IPS-15b (cell line): ENCODE measurements around the gene TWNK.

Source experiments
- H3K27me3 ChIP-seq: one replicate; pipeline ENCODE4 v1.6.1; 2013; ENCODE audit warnings: low read length; ENCODE audit not compliant: control insufficient read depth, insufficient read depth
- H3K36me3 ChIP-seq: one replicate; pipeline ENCODE4 v1.6.1; 2013; ENCODE audit warnings: low read length; ENCODE audit not compliant: control insufficient read depth, insufficient read depth
- H3K4me1 ChIP-seq: one replicate; pipeline ENCODE4 v1.6.1; 2013; ENCODE audit warnings: mild to moderate bottlenecking, low read length; ENCODE audit not compliant: control insufficient read depth, insufficient read depth
- H3K4me3 ChIP-seq: one replicate; pipeline ENCODE4 v1.5.1; 2013; ENCODE audit warnings: low read depth, low read length
- H3K9ac ChIP-seq: one replicate; pipeline ENCODE4 v1.6.1; 2013; ENCODE audit warnings: low read depth, mild to moderate bottlenecking, low read length
- H3K9me3 ChIP-seq: one replicate; pipeline ENCODE4 v1.6.1; 2013; ENCODE audit warnings: mild to moderate bottlenecking, low read length; ENCODE audit not compliant: control insufficient read depth, insufficient read depth

Gene TWNK

DNA sequence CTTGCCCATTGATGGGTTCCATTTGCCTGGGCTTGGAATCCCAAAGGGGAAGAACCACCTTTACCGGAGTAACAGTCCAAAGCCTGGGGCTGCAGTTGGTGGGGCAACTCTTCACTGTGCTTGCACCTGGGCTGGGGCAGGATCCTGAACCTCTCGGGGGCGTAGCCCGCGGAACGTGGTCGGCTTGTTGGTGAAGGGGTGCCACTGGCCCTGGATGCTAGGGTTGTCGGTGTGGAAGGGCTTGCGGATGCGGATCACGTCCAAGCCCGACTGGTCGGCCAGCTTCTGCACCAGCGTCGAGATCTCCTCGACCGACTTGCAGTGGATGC lies 756 bp upstream of the TWNK start:
- Histone ChIP-seq H3K9ac (peak overlapping the region; percentile 92), H3K4me1 (no peaks in the 10 kb centered on the region), H3K9me3 (no peaks in the 10 kb centered on the region), H3K27me3 (no peaks in the 10 kb centered on the region), H3K36me3 (peaks cover 29% of the 10 kb centered on the region), H3K4me3 (peak overlapping the region; percentile 99)

DNA sequence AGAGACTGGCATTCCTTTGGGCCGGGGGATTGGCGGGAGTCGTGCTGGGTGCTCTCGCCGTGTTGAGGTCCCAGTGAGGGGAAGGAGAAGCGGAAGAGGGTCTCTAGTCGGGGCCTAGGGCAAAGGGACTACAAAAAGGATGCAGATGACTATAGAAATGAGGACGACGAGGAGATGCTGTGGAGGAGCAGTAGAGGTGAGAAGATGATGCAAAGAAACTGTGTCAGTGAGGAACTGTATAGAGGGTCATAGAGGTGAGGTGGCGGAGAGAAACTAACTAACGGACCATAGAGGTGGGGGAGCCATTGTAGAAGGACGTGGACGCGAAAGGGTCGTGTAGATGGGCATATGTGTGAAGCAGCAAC lies 324 bp downstream of the TWNK start:
- H3K27me3 ChIP-seq, result no peaks in the 10 kb centered on the region
- peak overlapping the region; percentile 92 for H3K9ac ChIP-seq
- H3K4me3 ChIP-seq, result peak overlapping the region; percentile 99
- peaks cover 32% of the 10 kb centered on the region for H3K36me3 ChIP-seq
- H3K4me1 ChIP-seq, result no peaks in the 10 kb centered on the region
- no peaks in the 10 kb centered on the region for H3K9me3 ChIP-seq

DNA sequence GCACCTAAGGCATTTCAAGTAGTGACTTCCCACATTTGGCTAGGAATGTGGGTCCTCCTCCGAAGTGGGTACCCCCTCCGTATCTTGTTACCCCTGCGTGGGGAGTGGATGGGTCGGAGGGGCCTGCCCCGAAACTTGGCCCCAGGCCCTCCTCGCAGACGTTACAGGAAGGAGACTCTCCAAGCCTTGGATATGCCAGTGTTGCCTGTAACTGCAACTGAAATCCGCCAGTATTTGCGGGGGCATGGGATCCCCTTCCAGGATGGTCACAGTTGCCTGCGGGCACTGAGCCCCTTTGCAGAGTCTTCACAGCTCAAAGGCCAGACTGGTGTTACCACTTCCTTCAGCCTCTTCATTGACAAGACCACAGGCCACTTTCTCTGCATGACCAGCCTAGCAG lies 823 bp downstream of the TWNK start:
- peaks cover 32% of the 10 kb centered on the region for H3K36me3 ChIP-seq
- H3K27me3 ChIP-seq, result no peaks in the 10 kb centered on the region
- H3K4me1 ChIP-seq, result no peaks in the 10 kb centered on the region
- peak overlapping the region; percentile 92 for H3K9ac ChIP-seq
- no peaks in the 10 kb centered on the region for H3K9me3 ChIP-seq
- peak overlapping the region; percentile 99 for H3K4me3 ChIP-seq

DNA sequence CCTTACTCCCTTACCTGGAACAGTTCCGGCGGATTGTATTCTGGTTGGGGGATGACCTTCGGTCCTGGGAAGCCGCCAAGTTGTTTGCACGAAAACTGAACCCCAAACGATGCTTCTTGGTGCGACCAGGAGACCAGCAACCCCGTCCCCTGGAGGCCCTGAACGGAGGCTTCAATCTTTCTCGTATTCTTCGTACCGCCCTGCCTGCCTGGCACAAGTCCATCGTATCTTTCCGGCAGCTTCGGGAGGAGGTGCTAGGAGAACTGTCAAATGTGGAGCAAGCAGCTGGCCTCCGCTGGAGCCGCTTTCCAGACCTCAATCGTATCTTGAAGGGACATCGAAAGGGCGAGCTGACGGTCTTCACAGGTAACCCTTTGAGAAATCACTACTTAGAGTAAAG lies 1.7 kb downstream of the TWNK start:
- H3K4me3 ChIP-seq, result no peak overlapping the region

GRCh38 chr10:100993986-100994708 lies 6.8 kb downstream of the TWNK start:
- Histone ChIP-seq H3K9ac (no peak overlapping the region), H3K4me1 (peaks cover 13% of the 10 kb centered on the region), H3K9me3 (no peaks in the 10 kb centered on the region), H3K27me3 (no peaks in the 10 kb centered on the region), H3K36me3 (peaks cover 33% of the 10 kb centered on the region), H3K4me3 (no peak overlapping the region)

More for the DNA sequence above, 1.7 kb downstream of the TWNK start:
- H3K4me1 ChIP-seq, result no peaks in the 10 kb centered on the region
- H3K9me3 ChIP-seq, result no peaks in the 10 kb centered on the region
- no peaks in the 10 kb centered on the region for H3K27me3 ChIP-seq
- H3K9ac ChIP-seq, result peak overlapping the region; percentile 32
- H3K36me3 ChIP-seq, result peaks cover 40% of the 10 kb centered on the region

- Histone ChIP-seq H3K4me1 (peaks cover 13% of the 10 kb centered on the region), H3K9ac (no peak overlapping the region), H3K27me3 (no peaks in the 10 kb centered on the region), H3K4me3 (no peak overlapping the region), H3K36me3 (peaks cover 25% of the 10 kb centered on the region), H3K9me3 (no peaks in the 10 kb centered on the region)
Observed at GRCh38 chr10:100995181-100995580, 7.8 kb downstream of the TWNK start.

GRCh38 chr10:100996678-100997359 lies 9.5 kb downstream of the TWNK start:
- Histone ChIP-seq H3K36me3 (peaks cover 11% of the 10 kb centered on the region), H3K9ac (peak overlapping the region; percentile 65), H3K9me3 (no peaks in the 10 kb centered on the region), H3K4me1 (peaks cover 13% of the 10 kb centered on the region), H3K27me3 (no peaks in the 10 kb centered on the region), H3K4me3 (peak overlapping the region; percentile 79)

DNA sequence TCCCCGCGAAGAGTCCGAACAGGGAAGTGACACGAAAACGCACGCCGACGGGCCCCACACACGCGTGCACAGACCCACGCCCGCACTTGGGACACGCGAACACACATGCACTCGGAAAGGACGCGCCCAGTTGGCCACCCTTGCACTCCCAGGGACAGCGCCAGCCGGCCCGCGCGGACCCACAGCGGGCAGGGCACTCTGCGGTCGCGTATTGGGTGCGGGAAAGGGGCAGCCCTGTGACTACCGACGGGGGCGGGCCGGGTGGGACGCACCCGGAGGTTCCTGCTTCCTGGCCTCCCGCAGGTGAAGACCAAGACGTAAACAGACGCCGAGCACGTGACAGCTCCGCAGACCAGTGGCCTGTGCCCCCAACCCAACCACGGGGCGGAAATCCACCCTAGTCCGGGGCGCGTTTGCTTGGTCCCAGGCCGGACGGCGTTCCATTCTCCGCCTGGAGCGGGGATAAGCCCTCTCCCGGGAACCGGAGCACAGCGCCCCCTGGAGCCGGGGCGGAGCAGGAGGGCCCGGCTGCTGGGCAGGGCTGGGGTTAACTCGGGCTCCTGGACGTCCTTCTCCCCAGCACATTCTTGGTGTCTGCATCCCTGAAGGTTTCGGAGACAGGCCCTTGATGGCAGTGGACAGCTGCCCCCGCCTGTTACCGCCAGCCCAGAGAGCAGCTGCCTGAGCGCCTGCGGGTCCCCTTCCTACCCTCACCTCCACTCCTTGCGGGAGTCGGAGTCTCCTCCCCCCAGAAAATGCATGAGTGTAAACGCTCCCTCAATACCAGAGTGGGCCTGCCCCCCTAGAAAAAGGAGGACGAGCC lies 10.2 kb downstream of the TWNK start:
- Histone ChIP-seq H3K4me3 (peak overlapping the region; percentile 79), H3K9ac (peak overlapping the region; percentile 60), H3K36me3 (peaks cover 13% of the 10 kb centered on the region), H3K4me1 (peaks cover 13% of the 10 kb centered on the region), H3K9me3 (no peaks in the 10 kb centered on the region), H3K27me3 (no peaks in the 10 kb centered on the region)

- peaks cover 13% of the 10 kb centered on the region for H3K4me1 ChIP-seq
Observed at GRCh38 chr10:100998183-100998990, 11.0 kb downstream of the TWNK start.

DNA sequence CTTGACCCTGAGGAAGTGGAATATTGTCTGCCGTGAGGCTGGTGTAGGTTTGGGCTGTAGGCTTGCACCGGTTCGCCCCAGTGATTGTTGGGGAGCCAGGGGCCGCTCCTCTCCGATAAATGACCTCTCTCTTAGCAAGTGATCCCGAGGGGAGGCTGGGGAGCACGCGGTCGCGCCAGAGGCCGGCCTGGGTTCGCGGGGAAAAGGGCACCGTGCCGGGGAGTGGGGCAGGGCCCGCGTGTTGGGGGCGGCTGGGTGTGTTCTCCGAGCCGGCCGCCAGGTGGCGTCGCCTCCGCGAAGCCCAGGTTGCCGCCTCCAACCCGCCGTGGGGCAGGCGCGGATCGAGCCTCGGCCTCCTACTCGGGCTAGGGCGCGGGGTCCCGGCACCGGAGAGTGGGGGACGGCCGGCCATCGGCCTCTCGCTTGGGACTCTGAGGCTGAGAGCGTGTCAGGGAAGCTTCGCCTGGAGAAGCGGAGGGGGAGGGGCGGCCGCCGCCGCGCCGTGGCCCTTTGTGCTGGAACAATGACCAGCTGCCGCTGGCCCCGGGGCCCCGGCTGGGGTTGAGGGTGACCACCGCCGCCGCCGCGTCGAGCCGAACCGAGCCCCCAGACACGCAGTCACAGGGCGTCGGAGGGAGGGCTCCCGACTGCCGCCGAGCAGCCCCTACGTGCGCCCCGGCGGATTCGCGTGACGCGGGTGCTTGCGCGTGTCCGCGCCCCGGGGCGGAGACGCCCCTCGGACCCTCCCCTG lies 11.8 kb downstream of the TWNK start:
- no peaks in the 10 kb centered on the region for H3K27me3 ChIP-seq
- H3K36me3 ChIP-seq, result peaks cover 6% of the 10 kb centered on the region
- peak overlapping the region; percentile 83 for H3K9ac ChIP-seq
- H3K4me3 ChIP-seq, result peak overlapping the region; percentile 79
- no peaks in the 10 kb centered on the region for H3K9me3 ChIP-seq
- H3K4me1 ChIP-seq, result peaks cover 13% of the 10 kb centered on the region

More at GRCh38 chr10:100998183-100998990, 11.0 kb downstream of the TWNK start:
- Histone ChIP-seq H3K4me3 (peak overlapping the region; percentile 79), H3K36me3 (peaks cover 12% of the 10 kb centered on the region), H3K9me3 (no peaks in the 10 kb centered on the region), H3K27me3 (no peaks in the 10 kb centered on the region), H3K9ac (peak overlapping the region; percentile 12)

GRCh38 chr10:100999742-101000126 lies 12.4 kb downstream of the TWNK start, which contains the start of gene LZTS2:
Gene LZTS2 (plus strand): TSS chr10:100999808. CDS start chr10:101002539, 2,731 bp downstream.
- peaks cover 10% of the 10 kb centered on the region for H3K4me1 ChIP-seq
- H3K9me3 ChIP-seq, result no peaks in the 10 kb centered on the region
- H3K4me3 ChIP-seq, result peak within 1 kb of the TSS; percentile 79
- H3K27me3 ChIP-seq, result no peaks in the 10 kb centered on the region
- H3K36me3 ChIP-seq, result peaks cover 6% of the 10 kb centered on the region
- peak within 1 kb of the TSS; percentile 83 for H3K9ac ChIP-seq
